ENCODE data around the gene SCRN3. TPM values are rescaled to one million over a fixed set of nuclear protein-coding genes. Genes with fewer than 3 reads are reported as not detected.
"Not testable (repeated sequence)": the region's sequence is repeated elsewhere in the genome, so short reads cannot be mapped to it uniquely, and the experiment has no call there.

The SCRN3 gene
- 20.3 and 22.6 TPM in 2 replicates for total RNA-seq (2014; rRNA removed; shearing (Covaris generic))

- peak; percentile 75 for DNase-seq (ENCODE audit: low read depth)
These were observed at the start of gene SCRN3 for GRCh38 chr2:174395284-174395968. Gene SCRN3, plus strand, starts transcription at chr2:174395730. Its CDS starts 2,554 bp downstream, at chr2:174398284.

GRCh38 chr2:174350018-174350417 is 45.5 kb upstream of the SCRN3 start:
- DNase-seq (ENCODE audit: low read depth) = no peak

- DNase-seq (ENCODE audit: low read depth) = no peak
These were observed 44.8 kb upstream of the SCRN3 start for GRCh38 chr2:174350593-174351181.

- no peak for DNase-seq (ENCODE audit: low read depth)
These were observed 42.5 kb upstream of the SCRN3 start for GRCh38 chr2:174353004-174353403.

GRCh38 chr2:174356347-174356746 is 39.2 kb upstream of the SCRN3 start:
- DNase-seq (ENCODE audit: low read depth) = no peak

GRCh38 chr2:174359663-174360062 is 35.9 kb upstream of the SCRN3 start:
- DNase-seq (ENCODE audit: low read depth) = not testable (repeated sequence)

GRCh38 chr2:174362949-174363348 is 32.6 kb upstream of the SCRN3 start:
- no peak for DNase-seq (ENCODE audit: low read depth)

GRCh38 chr2:174363492-174364225 is 31.9 kb upstream of the SCRN3 start:
- not testable (repeated sequence) for DNase-seq (ENCODE audit: low read depth)

- DNase-seq (ENCODE audit: low read depth) = no peak
These were observed 30.9 kb upstream of the SCRN3 start for GRCh38 chr2:174364628-174365027.

GRCh38 chr2:174365571-174365970 is 30.0 kb upstream of the SCRN3 start:
- no peak for DNase-seq (ENCODE audit: low read depth)

GRCh38 chr2:174368691-174369090 is 26.8 kb upstream of the SCRN3 start:
- no peak for DNase-seq (ENCODE audit: low read depth)

GRCh38 chr2:174376967-174377366 is 18.6 kb upstream of the SCRN3 start:
- DNase-seq (ENCODE audit: low read depth) = no peak

GRCh38 chr2:174383796-174384195 is 11.7 kb upstream of the SCRN3 start:
- no peak for DNase-seq (ENCODE audit: low read depth)

- DNase-seq (ENCODE audit: low read depth) = no peak
These were observed 10.3 kb upstream of the SCRN3 start for GRCh38 chr2:174385201-174385600.

GRCh38 chr2:174388706-174389105 is 6.8 kb upstream of the SCRN3 start:
- not testable (repeated sequence) for DNase-seq (ENCODE audit: low read depth)

GRCh38 chr2:174389542-174389941 is 6.0 kb upstream of the SCRN3 start:
- DNase-seq (ENCODE audit: low read depth) = no peak

GRCh38 chr2:174390303-174390702 is 5.2 kb upstream of the SCRN3 start:
- DNase-seq (ENCODE audit: low read depth) = not testable (repeated sequence)

GRCh38 chr2:174392706-174393105 is 2.8 kb upstream of the SCRN3 start:
- DNase-seq (ENCODE audit: low read depth) = no peak

- DNase-seq (ENCODE audit: low read depth) = peak; percentile 3
These were observed 570 bp downstream of the SCRN3 start for GRCh38 chr2:174395969-174396630.

GRCh38 chr2:174397773-174398172 is 2.2 kb downstream of the SCRN3 start:
- no peak for DNase-seq (ENCODE audit: low read depth)

- no peak for DNase-seq (ENCODE audit: low read depth)
These were observed 3.6 kb downstream of the SCRN3 start for GRCh38 chr2:174399171-174399570.

GRCh38 chr2:174400853-174401252 is 5.3 kb downstream of the SCRN3 start:
- no peak for DNase-seq (ENCODE audit: low read depth)
